GM12891 (cell line): Measurements from ENCODE around the gene VPS52.

Source experiments
- POLR2A ChIP-seq: IDR thresholded peaks from 2 replicates; pipeline ENCODE4 v1.6.1; 2011; ENCODE audit warnings: low read depth, low read length, control low read depth
- POLR2AphosphoS5 ChIP-seq: IDR thresholded peaks from 2 replicates; pipeline ENCODE4 v1.6.1; 2011; ENCODE audit warnings: low read depth, low read length, control low read depth

DNA sequence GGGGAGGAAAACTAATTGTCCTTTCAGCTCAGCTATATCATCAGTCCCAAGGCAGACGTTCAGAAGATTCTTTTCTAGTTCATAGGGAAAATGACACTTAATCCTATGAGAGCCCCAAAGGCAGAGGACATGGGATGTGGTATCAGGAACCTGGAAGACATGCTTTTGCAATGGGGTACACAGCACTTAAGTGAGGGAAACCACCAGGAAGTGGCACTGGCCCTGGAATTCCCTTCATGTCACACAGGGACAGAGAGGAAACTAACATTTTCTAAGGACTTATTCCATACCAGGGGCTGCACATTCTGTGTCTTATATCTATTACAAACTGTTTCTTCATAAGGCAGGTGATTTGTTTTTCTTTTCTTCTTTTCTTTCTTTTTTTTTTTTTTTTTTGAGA is 28.2 kb downstream of the VPS52 start:
- TF ChIP-seq POLR2A (no peak), POLR2AphosphoS5 (no peak)
